NCI-H2107 treated with DMSO at 0.1 percent for 48 hours (cell line): ENCODE data around the gene USP1.

ENCODE experiments used
- DNase-seq: peaks from one replicate; lab custom pipeline; 2025; ENCODE audit not compliant: unreplicated experiment; lab: John Stamatoyannopoulos, UW

Gene USP1, protein sequence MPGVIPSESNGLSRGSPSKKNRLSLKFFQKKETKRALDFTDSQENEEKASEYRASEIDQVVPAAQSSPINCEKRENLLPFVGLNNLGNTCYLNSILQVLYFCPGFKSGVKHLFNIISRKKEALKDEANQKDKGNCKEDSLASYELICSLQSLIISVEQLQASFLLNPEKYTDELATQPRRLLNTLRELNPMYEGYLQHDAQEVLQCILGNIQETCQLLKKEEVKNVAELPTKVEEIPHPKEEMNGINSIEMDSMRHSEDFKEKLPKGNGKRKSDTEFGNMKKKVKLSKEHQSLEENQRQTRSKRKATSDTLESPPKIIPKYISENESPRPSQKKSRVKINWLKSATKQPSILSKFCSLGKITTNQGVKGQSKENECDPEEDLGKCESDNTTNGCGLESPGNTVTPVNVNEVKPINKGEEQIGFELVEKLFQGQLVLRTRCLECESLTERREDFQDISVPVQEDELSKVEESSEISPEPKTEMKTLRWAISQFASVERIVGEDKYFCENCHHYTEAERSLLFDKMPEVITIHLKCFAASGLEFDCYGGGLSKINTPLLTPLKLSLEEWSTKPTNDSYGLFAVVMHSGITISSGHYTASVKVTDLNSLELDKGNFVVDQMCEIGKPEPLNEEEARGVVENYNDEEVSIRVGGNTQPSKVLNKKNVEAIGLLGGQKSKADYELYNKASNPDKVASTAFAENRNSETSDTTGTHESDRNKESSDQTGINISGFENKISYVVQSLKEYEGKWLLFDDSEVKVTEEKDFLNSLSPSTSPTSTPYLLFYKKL

DNA sequence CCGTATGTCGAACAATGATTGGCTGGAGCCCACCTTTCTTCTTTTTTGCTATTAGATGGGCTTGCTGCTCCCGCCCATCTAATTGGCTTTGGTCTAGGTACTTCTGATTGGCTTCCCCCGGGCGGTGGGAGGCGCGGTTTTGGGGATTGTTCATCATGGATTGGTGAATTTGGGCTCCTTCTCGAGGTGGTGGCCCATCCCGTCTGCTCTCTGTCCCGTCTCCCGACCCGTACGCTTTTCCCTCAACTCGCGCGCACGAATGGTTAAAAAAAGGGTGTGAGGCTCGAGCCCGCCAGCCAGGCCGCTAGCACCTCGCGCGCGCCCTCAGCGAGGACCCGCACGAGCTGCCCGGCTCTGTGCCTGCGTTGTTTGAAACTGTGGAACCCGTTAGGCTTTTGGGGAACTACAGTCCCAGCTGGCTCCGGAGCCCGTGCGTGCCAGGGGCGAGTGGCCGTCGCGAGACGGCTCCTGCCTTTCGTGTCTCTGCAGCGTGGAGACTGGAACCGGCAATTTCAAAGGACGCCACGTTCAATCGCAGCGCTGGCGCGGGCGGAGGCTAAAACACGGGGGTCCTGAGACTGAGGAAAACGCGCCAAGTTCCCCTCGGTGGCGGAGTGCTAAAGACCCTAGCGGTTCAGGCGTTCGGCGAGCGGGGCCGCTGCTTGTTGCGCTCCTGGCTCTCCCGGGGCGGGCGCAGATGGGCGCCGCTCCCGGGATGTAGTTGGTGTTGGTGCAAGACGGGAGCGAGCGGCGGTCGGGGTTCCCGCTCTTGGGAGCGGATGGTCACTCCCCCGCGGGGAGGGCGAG lies at the start of gene USP1:
Gene USP1 (plus strand): TSS at position 584 of the 807 bp plus-strand sequence. CDS start 2,819 bp downstream, outside the sequence.
- peak; percentile 100 for DNase-seq

DNA sequence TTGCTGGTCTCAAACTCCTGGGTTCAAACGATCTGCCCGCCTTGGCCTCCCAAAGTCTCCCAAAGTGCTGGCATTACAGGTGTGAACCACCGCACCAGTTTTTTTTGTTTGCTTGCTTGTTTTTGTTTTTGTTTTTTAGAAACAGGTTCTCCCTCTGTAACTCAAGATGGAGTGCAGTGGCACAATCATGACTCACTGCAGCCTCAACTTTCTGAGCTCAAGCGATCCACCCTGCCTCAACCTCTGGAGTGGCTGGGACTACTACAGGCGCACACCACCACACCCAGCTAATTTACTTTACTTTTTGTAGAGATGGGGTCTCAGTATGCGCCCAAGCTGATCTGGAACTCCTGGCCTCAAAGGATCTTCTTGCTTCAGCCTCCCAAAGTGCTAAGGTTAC lies 47.3 kb upstream of the USP1 start:
- no peak for DNase-seq

DNA sequence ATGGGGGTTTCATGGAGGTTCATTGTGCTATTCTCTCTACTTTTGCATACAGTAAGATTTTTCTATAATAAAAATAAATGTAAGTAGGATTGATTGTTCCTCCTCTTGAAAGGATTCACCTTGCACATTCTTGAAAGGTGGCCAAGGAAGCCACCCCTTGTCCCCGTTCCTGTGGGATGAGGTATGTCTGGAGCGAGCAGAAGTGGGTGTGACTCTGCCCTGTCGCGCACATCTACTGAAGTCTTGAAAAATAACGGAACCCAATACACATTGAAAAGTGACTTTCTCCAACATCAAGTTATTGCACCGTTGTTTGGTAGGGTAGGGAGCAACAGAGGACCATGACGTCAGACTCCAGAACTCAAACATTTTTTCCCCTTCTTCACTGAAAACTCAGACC lies 46.8 kb upstream of the USP1 start:
- no peak for DNase-seq

DNA sequence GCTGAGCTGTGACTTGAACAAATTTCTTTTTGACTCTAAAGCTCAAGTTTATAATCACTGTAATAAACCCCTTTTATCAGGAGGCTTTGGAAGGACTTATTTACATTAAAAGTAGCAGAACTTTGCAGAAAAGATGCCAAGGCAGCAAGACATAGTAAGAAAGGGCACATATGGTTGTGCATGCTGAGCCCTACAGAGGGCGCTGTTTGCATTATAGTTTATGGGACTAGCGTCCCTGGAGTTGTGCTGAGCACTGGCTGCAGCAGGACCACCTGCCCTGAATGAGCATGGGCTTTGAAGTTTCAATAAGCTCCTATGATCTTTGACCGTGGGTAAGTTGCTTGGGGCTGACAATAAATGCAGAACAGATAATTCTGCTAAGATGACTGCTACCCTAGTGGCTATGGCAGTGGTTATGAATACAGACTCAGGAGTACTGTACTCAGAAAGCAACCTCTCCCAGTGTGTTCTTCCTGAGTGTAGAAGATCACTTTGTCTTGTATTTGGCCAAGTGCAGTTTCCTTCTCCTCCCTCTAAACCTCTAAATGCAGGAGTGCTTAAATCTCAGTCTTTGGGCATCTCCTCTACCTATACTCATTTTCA lies 45.4 kb upstream of the USP1 start:
- no peak for DNase-seq

DNA sequence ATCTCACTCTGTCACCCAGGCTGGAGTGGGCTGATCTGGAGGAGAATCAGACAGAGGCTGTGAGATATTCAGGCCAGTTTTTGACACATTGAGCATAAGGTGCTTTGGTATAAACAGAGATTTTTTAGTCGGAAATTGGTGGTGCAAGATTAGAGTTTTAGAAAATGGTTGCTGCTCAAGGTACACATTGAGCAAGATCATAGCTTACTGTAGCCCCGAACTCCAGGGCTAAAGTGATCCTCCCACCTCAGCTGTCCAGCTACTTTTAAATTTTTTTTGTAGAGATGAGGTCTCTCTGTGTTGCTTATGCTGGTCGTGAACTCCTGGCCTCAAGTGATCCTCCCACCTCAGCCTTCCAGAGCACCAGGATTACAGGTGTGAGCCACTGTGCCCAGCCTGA lies 43.9 kb upstream of the USP1 start:
- DNase-seq, result no peak

DNA sequence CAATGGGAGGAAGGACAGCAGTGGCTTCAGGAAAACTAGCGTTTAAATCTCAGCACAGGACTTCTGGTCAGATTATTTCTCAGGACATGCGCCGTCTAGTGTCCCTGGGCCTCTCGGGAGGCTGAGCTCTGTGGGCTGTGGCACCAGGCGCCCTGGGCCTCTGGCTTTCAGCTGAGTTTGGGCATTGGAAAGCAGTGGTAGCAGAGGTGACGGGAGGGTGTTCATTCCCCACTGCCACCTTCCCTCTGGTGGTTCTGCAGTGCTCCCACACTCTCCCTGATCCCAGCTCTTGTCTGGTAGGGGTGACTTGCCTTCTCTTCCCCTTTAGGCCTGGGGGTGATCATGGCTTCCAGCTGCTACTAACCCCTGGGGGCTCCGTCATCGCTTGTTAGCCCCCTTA lies 42.2 kb upstream of the USP1 start:
- no peak for DNase-seq

DNA sequence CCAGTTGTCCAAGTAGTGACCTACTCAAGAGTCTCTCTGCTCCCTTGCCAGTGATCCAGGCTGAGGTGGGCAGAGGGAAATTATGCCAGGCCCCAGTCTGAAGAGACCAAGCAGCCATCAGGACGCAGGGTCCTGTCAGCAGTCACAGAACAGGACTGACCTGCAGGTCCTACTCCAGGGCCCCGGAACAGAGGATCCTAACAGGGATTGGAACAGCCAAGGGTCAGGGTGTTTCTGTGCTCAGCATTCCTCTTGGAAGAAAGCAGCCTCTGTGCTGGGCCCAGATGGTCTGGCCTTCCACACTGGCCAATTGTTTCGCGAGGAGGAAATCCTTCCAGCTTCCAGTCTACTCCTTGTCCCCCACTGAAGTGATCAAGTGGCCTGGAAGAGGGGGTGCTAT lies 41.6 kb upstream of the USP1 start:
- DNase-seq, result no peak

DNA sequence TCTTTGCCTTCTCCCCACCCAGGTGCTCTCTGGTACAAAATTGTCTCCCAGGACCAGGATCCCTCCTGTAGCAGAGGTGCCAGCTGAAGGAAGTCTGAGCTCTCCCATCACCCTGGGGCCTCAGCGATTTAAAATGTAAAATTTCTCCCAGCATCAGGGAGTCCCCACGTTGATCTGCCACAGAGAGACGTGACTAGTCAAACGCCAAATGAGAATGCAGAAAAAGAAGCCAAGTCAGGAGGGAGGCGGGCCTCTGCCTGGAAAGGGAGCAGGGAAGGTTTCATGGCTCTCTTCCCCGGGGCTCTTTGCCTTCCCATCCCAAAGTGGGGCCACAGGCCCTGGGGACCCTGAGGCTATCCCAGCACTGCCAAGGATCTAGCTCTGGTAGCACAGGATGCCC lies 40.0 kb upstream of the USP1 start:
- no peak for DNase-seq

DNA sequence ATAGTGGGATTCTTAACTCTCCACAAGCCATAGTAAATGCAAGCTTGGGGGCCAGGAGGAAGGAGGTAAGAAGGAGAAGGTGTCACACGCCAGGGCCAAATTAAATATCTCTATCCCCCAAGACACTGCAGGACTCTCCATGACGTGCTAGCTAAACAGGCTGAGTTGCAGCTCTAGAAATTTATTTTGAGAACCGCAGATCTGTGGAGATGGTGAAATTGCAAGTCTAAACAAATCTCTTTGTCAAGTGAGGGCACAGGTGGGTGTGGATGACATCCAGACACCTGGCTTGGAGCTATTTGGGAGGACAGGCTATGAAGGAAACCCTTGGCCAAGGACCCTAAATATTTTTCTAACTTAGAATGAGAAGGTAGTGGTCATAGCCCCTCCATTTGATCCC lies 39.5 kb upstream of the USP1 start:
- DNase-seq, result no peak

DNA sequence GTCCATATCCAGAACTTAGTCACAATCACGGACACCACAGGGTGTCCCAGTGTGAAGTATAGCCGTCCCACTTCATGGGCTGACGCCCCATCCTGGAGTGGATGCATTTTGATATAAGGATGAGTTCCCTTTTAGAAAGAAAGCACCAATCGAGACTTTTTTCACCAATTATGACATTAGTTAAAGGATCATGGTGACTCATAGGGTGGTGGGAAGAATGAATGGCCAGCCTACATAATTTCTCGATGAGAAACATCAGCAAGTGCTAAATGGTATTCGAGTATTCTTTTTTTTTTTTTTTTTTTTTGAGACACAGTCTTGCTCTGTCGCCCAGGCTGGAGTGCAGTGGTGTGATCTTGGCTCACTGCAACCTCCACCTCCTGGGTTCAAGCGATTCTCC lies 38.5 kb upstream of the USP1 start:
- DNase-seq, result no peak

DNA sequence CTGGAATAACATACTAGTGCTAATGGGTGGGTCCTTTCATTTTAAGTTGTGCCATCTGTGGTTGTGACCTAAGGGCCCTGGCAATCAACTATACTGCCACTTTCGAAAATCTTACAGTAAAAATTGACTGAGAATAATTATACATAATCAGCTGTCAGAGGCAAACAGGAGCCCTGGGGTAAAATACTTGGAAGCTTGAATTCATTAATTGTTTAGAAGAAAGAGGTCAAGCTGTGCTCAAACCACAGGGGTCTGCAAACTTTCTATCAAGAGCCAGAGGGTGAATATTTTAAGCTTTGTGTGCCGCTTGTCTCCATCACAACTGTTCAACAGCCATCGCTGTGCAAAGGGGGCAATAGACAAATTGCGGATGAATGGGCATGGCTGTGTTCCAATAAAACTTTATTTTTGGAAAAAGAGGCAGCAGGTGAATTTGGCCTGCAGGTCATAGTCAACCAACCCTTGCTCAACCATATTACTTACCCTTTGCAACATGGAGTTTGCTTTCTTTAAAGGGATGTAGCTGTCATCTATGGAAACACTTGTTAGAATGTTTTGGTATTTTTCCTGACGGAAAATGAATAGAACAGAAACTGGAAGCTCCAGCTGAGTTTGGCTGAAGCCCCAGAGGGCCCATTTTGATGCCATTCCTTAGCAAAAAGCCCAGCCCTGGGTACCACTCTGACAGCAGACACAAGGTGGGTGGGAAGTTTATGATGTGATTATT lies 35.7 kb upstream of the USP1 start:
- no peak for DNase-seq

DNA sequence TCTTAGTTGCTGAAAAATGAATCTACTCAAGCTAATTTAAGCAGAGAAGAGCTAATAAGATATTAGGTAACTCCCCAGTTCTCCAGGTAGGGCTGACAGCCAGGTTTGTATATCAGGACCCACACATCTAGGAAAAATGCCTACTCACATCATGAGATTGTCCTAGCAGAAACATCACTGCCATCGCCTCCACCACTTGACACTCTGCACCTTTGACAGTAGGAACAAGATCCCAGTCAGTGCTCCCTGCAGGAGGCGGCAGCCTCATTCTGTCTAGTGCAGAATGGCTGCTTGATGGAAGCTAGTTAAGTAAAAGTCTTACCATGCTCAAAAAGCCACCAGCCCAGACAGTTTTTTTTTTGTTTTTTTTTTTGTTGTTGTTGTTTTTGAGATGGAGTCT lies 31.6 kb upstream of the USP1 start:
- no peak for DNase-seq

DNA sequence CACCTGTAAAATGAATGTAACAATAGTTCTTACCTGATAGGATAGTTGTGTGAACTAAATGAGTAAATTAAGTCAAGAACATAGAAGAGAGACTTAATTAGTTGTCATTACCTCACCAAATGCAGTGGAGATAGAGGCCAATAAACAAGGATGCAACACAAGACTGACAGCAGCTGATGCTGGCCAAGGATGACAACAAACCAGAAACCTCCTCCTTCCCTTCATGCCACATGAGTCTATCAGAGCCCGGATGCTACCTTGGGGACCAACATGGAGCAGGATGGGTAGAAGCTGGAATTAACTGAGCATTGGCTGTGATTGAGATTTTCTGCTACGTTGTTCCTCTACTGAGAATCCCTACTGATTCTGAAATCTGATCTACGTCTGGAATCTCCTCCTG lies 30.3 kb upstream of the USP1 start:
- DNase-seq, result no peak

DNA sequence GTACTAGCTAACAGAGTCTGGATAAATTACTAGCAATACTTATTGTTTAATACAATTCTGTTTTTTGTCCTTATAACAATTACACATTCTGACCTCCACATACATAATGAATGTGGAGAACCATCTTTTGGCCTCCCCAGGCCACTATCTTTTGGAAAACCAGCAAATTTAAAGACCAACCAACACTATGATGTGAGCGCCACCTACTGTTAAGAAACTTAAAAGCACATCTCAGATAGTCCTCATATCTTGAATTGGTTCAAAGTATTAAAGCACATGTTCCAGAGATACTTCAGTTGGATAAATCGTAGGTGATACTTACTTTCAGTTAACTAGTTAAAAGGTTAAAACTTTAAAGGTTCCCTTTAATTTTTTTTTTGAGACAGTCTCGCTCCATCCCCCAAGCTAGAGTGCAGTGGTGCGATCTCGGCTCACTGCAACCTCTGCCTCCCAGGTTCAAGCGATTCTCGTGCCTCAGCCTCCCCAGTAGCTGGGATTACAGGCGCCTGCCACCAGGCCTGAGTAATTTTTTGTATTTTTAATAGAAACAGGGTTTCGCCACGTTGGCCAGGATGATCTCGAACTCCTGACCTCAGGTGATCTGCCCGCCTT lies 29.3 kb upstream of the USP1 start:
- DNase-seq, result peak; percentile 70

DNA sequence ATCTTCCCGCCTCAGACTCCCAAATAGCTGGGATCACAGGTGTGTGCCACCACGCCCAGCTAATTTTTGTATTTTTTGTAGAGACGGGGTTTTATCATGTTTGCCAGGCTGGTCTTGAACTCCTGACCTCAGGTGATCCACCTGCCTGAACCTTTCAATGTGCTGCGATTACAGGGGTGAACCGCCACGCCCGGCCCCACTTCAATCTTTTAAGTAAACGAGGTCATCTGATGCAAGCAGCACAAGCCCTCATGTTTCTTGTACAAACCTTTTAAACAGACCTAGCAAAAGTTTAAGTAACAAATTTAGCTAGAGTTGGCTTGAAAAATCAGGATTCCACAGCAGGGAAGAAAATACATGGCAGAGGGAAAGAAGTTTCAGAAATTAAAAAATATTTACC lies 21.2 kb upstream of the USP1 start:
- no peak for DNase-seq

DNA sequence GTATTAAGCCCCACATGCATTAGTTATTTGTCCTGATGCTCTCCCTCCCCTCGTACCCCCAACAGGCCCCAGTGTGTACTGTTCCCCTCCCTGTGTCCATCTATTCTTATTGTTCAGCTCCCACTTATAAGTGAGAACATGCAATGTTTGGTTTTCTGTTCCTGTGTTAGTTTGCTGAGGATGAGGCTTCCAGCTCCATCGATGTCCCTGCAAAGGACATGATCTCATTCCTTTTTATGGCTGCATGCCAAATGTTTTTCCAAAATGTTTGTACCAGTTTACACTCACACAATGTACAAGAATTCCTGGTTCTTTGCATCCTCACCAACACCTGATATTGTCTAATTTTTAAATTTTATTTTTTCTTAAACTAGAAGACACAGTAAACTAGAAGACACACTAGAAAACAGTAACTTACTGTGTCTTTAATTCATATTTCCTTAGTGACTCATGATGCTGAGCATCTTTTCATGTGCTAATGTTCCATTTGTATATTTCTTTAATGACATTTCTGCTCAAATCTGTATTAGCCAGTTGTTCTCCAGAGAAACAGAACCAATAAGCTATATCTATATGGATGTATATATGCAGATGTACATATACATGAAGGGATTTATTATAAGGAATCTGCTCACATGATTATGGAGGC lies 19.4 kb upstream of the USP1 start:
- no peak for DNase-seq

DNA sequence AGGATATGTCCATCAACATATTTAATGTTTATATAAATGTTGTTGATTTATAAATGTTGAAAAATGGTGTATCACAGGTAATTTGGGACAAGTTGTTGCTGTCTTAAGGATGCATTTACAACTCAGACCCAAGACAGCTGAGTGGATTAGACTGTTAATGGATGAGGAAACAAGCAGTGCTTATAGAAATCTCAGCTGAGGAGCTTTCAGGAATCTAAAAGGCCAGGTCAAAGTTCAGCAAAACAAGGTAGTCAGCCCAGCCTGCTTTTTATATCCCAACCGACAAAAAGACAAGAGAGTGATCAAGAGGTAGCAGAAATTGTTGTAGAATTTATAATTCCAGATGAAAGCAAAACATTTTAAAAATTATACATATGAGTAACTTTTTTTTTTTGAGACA lies 16.6 kb upstream of the USP1 start:
- DNase-seq, result no peak

DNA sequence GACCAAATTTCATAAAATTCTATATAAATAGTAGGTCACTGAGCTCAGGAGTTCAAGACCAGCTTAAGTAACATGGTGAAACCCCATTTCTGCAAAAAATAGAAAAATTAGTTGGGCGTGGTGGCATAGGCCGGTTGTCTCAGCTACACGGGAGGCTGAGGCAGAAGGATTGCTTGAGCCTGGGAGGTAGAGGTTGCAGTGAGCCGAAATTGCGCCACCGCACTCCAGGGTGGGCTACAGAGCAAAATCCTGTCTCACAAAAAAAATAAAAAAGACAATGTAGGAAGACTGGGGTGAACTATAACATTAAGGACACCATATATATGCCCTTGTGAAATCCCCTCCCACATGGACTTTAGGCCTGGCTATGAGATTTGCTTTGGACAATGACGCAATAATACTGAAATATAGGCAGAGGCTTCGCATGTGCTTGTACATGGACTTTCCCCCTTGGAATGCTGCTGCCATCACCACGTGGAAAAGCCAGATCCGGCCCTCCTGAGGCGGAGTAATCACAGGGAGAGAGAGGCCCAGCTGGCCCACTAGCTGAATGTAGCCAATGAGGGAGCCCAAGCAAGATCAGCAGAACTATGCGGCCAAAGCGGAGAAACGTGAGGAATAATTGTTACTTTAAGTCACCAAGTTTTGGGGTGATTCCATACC lies 13.1 kb upstream of the USP1 start:
- no peak for DNase-seq

DNA sequence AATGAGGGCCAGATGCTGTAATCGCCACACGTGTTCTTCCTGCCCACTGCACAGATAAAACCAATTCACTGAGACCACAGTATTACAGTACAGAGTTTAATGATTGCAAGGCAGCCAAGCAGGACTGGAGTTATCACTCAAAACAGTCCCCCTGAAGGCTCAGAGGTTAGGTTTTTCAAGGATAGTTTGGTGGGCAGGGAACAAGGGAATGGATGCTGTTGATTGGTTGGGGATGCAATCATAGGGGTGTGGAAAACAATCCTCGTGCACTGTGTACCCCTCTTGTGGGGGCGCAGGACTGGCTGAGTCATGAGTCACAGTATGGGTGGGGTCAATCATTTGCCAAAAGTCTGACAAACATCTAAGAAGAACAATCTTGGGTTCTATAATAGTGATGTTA lies 12.4 kb upstream of the USP1 start:
- DNase-seq, result no peak
